PC-3 (cell line): Measurements from ENCODE around the gene IL1RAP.

Experiments used
- EZH2phosphoT487 ChIP-seq: fragments of 300-600 bp; sonication (generic); IDR thresholded peaks from 2 replicates; pipeline ENCODE4 v1.6.1; 2018; ENCODE audit warnings: mild to moderate bottlenecking, antibody characterized with exemption, low read length, borderline replicate concordance
- TF ChIP-seq, protein P1 (sequence below): fragments of 300-600 bp; sonication (generic); conservative IDR thresholded peaks from 2 replicates; pipeline ENCODE4 v1.5.1; 2017; ENCODE audit warnings: antibody characterized with exemption, low read depth, mild to moderate bottlenecking, low read length

DNA sequence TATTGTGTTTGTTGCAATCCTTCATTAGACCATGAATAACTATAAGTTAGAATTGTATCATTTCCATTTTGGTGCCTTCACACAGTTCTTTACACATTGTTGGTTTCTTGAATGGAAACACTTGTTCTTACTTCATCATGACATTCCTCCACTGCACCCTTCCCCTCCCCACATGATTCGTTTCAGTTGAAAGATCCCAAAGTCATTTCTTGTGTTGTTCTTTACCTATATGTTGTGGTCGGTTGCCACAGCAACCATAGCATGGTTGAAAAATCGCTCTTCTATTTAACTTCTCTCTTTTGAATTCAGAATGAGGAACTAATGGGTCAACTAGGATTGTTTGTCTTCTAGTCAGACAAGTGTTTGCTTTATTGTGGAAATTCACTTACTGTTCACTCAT is 103.3 kb downstream of the IL1RAP start:
- TF ChIP-seq, protein P1, sequence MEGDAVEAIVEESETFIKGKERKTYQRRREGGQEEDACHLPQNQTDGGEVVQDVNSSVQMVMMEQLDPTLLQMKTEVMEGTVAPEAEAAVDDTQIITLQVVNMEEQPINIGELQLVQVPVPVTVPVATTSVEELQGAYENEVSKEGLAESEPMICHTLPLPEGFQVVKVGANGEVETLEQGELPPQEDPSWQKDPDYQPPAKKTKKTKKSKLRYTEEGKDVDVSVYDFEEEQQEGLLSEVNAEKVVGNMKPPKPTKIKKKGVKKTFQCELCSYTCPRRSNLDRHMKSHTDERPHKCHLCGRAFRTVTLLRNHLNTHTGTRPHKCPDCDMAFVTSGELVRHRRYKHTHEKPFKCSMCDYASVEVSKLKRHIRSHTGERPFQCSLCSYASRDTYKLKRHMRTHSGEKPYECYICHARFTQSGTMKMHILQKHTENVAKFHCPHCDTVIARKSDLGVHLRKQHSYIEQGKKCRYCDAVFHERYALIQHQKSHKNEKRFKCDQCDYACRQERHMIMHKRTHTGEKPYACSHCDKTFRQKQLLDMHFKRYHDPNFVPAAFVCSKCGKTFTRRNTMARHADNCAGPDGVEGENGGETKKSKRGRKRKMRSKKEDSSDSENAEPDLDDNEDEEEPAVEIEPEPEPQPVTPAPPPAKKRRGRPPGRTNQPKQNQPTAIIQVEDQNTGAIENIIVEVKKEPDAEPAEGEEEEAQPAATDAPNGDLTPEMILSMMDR, result no peak
- no peak for TF ChIP-seq EZH2phosphoT487
